ENCODE data around the gene MYO1A.

MYO1A gene

GRCh38 chr12:57012600-57013465 is 37.1 kb downstream of the MYO1A start:
- no peak for DNase-seq

- DNase-seq = no peak
Observed at GRCh38 chr12:57011438-57012424, 38.2 kb downstream of the MYO1A start.

- no peak for DNase-seq
Observed at GRCh38 chr12:57010627-57011247, 39.2 kb downstream of the MYO1A start.

GRCh38 chr12:57009949-57010626 is 39.8 kb downstream of the MYO1A start:
- no peak for DNase-seq

GRCh38 chr12:57008178-57008577 is 41.8 kb downstream of the MYO1A start:
- no peak for DNase-seq

- DNase-seq = peak; percentile 46
Observed at GRCh38 chr12:57006809-57007475, 43.0 kb downstream of the MYO1A start.

GRCh38 chr12:57005980-57006808 is 43.7 kb downstream of the MYO1A start, which contains the start of gene ZBTB39:
Gene ZBTB39, minus strand, starts transcription at chr12:57006546. Its CDS starts 1,629 bp downstream, at chr12:57004917.
- peak; percentile 70 for DNase-seq

- no peak for DNase-seq
Observed at GRCh38 chr12:57004651-57005050, 45.3 kb downstream of the MYO1A start.

GRCh38 chr12:57003395-57003794 is 46.5 kb downstream of the MYO1A start:
- DNase-seq = no peak

- peak; percentile 76 for DNase-seq
Observed at GRCh38 chr12:57001448-57001906, 48.5 kb downstream of the MYO1A start.

GRCh38 chr12:57000393-57000792 is 49.5 kb downstream of the MYO1A start:
- no peak for DNase-seq

- DNase-seq = no peak
Observed at GRCh38 chr12:56999456-56999855, 50.5 kb downstream of the MYO1A start.

GRCh38 chr12:56998981-56999380 is 50.9 kb downstream of the MYO1A start:
- peak; percentile 56 for DNase-seq

- DNase-seq = no peak
Observed at GRCh38 chr12:56998316-56998715, 51.6 kb downstream of the MYO1A start.

- DNase-seq = no peak
Observed at GRCh38 chr12:56996793-56997545, 53.0 kb downstream of the MYO1A start.

GRCh38 chr12:56995930-56996496 is 53.9 kb downstream of the MYO1A start:
- DNase-seq = no peak

GRCh38 chr12:56995201-56995929 is 54.6 kb downstream of the MYO1A start:
- DNase-seq = no peak

- no peak for DNase-seq
Observed at GRCh38 chr12:56994231-56994746, 55.6 kb downstream of the MYO1A start.

GRCh38 chr12:56993346-56993745 is 56.6 kb downstream of the MYO1A start:
- no peak for DNase-seq
